ENCODE measurements around the gene ITGA6. TPM values are rescaled to one million over a fixed set of nuclear protein-coding genes. Genes with fewer than 3 reads are reported as not detected.

Gene ITGA6
- total and polyA plus RNA-seq, 2 experiments from 2014 or later, result 32.9 to 124 TPM

DNA sequence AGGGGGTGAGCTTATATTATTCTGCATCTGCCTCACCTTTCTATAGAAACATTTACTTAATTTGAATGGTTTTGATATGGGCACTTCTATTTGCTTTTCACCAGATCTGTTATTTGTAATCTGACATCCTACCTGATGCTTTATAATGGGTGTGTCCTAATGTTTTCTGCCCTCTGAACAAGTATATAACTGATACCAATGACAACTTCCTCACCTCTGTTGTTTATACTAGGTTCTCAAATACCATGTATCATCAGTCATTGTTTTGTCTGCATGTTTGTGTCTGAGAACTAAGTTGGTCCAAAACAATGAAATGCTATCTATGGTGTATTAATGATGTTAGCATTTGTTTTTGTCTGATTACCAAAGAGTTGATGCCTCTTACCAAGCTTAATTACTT lies 45.8 kb downstream of the ITGA6 start (continued):
- TF ChIP-seq, protein P1, sequence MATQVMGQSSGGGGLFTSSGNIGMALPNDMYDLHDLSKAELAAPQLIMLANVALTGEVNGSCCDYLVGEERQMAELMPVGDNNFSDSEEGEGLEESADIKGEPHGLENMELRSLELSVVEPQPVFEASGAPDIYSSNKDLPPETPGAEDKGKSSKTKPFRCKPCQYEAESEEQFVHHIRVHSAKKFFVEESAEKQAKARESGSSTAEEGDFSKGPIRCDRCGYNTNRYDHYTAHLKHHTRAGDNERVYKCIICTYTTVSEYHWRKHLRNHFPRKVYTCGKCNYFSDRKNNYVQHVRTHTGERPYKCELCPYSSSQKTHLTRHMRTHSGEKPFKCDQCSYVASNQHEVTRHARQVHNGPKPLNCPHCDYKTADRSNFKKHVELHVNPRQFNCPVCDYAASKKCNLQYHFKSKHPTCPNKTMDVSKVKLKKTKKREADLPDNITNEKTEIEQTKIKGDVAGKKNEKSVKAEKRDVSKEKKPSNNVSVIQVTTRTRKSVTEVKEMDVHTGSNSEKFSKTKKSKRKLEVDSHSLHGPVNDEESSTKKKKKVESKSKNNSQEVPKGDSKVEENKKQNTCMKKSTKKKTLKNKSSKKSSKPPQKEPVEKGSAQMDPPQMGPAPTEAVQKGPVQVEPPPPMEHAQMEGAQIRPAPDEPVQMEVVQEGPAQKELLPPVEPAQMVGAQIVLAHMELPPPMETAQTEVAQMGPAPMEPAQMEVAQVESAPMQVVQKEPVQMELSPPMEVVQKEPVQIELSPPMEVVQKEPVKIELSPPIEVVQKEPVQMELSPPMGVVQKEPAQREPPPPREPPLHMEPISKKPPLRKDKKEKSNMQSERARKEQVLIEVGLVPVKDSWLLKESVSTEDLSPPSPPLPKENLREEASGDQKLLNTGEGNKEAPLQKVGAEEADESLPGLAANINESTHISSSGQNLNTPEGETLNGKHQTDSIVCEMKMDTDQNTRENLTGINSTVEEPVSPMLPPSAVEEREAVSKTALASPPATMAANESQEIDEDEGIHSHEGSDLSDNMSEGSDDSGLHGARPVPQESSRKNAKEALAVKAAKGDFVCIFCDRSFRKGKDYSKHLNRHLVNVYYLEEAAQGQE (IDR thresholded peaks at IDR 0.05; ENCODE audit: unreplicated experiment), result no peak
- TF ChIP-seq, protein P2, sequence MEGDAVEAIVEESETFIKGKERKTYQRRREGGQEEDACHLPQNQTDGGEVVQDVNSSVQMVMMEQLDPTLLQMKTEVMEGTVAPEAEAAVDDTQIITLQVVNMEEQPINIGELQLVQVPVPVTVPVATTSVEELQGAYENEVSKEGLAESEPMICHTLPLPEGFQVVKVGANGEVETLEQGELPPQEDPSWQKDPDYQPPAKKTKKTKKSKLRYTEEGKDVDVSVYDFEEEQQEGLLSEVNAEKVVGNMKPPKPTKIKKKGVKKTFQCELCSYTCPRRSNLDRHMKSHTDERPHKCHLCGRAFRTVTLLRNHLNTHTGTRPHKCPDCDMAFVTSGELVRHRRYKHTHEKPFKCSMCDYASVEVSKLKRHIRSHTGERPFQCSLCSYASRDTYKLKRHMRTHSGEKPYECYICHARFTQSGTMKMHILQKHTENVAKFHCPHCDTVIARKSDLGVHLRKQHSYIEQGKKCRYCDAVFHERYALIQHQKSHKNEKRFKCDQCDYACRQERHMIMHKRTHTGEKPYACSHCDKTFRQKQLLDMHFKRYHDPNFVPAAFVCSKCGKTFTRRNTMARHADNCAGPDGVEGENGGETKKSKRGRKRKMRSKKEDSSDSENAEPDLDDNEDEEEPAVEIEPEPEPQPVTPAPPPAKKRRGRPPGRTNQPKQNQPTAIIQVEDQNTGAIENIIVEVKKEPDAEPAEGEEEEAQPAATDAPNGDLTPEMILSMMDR (conservative IDR thresholded peaks at IDR 0.05; ENCODE audit: low read depth in 2 of 2), result no peak
- TF ChIP-seq, protein P3, sequence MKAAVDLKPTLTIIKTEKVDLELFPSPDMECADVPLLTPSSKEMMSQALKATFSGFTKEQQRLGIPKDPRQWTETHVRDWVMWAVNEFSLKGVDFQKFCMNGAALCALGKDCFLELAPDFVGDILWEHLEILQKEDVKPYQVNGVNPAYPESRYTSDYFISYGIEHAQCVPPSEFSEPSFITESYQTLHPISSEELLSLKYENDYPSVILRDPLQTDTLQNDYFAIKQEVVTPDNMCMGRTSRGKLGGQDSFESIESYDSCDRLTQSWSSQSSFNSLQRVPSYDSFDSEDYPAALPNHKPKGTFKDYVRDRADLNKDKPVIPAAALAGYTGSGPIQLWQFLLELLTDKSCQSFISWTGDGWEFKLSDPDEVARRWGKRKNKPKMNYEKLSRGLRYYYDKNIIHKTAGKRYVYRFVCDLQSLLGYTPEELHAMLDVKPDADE (IDR thresholded peaks at IDR 0.05), result no peak
- TF ChIP-seq EZH2 (IDR thresholded peaks at IDR 0.05; ENCODE audit: low read depth, unreplicated experiment) (no peak), STAT1 (IDR thresholded peaks at IDR 0.05; ENCODE audit: unreplicated experiment) (no peak)

DNA sequence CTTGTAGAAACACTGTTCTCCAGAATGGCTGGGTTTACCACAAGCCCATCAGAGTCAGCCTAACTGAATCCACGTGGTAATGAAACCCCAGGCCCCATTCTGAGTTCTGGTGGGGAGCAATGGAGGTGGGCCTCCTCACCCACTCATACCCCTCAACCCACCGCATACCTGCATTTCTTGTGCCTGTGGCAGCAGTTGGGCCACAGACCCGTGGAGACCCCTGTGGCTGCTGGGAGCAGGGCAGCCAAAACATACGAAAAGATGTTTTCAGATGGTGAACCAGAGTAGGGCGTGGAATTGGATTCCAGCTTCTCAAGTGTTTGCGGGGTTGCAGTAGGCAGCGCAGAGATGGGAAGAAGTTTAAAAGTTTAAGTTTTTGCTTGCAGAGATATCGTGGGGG lies 51.0 kb downstream of the ITGA6 start:
- H3K4me1 Mint-ChIP-seq, result peaks cover 3% of the 10 kb centered on the region; the same call in 1 of the 3 replicates
- H3K27ac ChIP-seq (ENCODE audit: low read depth), result no peak overlapping the region
- no peak overlapping the region for H3K4me3 Mint-ChIP-seq
- H3K27ac Mint-ChIP-seq, result no peak overlapping the region
- peak; percentile 31 for DNase-seq (ENCODE audit: low spot score)
- H3K4me2 ChIP-seq, result no peak overlapping the region
- H3F3A ChIP-seq (replicated peaks; ENCODE audit: low read depth), result no peaks in the 10 kb centered on the region
- peaks cover 57% of the 10 kb centered on the region for H3K36me3 Mint-ChIP-seq (ENCODE audit: low read depth)
- H3K79me2 ChIP-seq (replicated peaks; ENCODE audit: insufficient read depth), result no peaks in the 10 kb centered on the region
- no peak for TF ChIP-seq ZNF114 (CRISPR knock-in tag; IDR thresholded peaks at IDR 0.05)
- TF ChIP-seq, protein P2 (conservative IDR thresholded peaks at IDR 0.05; ENCODE audit: low read depth in 2 of 2), result peak in 1 of 2 experiments; percentile 19; a peak in 2 of 4 replicates
- no peaks in the 10 kb centered on the region for H3K4me1 ChIP-seq (ENCODE audit: insufficient read depth)
- H3K9me3 Mint-ChIP-seq, result no peaks in the 10 kb centered on the region
- ATAC-seq, result peak; percentile 77
- H4K20me1 ChIP-seq (replicated peaks; ENCODE audit: insufficient read depth), result no peaks in the 10 kb centered on the region; the same call in 1 of the 2 replicates
- peaks cover 13% of the 10 kb centered on the region for H3K36me3 ChIP-seq (ENCODE audit: insufficient read depth)
- no peaks in the 10 kb centered on the region for H3K27me3 Mint-ChIP-seq (ENCODE audit: insufficient read depth, low read depth, poor library complexity)
- no peaks in the 10 kb centered on the region for H3K27me3 ChIP-seq (ENCODE audit: insufficient read depth)
- H3K4me3 ChIP-seq, result no peak overlapping the region
- H3K9me2 ChIP-seq (ENCODE audit: insufficient read depth), result no peaks in the 10 kb centered on the region
- H2AFZ ChIP-seq, result no peak overlapping the region

Measured in GM23338 (cell line).